ENCODE results near the gene PRELP. TPM values are rescaled to one million over a fixed set of nuclear protein-coding genes. Genes with fewer than 3 reads are reported as not detected.

Gene PRELP
- total RNA-seq, 1 experiment from 2014 or later, result 0.07 TPM

DNA sequence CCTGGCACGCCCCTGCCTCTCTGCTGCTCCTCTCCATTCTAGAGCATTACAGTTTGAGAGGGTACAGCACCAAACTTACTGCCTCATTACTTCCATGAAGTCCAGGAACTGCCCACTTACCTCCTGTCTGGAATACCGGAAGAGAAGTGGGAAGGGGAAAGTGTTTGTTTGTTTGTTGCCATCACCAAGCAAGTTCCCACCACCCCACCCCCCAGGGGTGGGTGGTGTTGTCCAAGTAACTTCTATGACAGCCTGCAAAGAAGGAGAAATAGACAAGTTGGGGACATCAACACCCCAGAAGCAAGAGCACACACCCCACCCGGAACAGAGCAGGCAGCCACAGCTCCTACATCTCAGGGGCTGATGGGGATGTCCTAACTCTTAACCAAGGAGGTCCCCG is 36.3 kb downstream of the PRELP start:
- Mint-ChIP-seq H3K36me3 (ENCODE audit: insufficient read depth in 1 of 3, low read depth in 3 of 3) (no peaks in the 10 kb centered on the region), H3K4me1 (peaks cover 75% of the 10 kb centered on the region in 2 experiments), H3K4me3 (no peak overlapping the region), H3K27ac (no peak overlapping the region), H3K9me3 (no peaks in the 10 kb centered on the region; a peak in 1 of 5 replicates), H3K27me3 (ENCODE audit: low read depth) (peaks cover 48% of the 10 kb centered on the region)
- H3K9me3 ChIP-seq (ENCODE audit: control insufficient read depth, low read depth, low read length), result no peaks in the 10 kb centered on the region
- no peak overlapping the region for H3K9ac ChIP-seq (ENCODE audit: extremely low read depth, insufficient read length, low read length)
- H2BK120ac ChIP-seq (ENCODE audit: low read depth, low read length, poor library complexity, severe bottlenecking), result no peak overlapping the region
- peaks cover 7% of the 10 kb centered on the region for H3K23me2 ChIP-seq (ENCODE audit: insufficient read length, low read depth, low read length, poor library complexity, severe bottlenecking)
- H2AFZ ChIP-seq (ENCODE audit: low read length), result no peak overlapping the region
- no peak overlapping the region for H4K8ac ChIP-seq (replicated peaks; ENCODE audit: insufficient read length, low read depth, low read length)
- no peak overlapping the region for H3K4ac ChIP-seq (ENCODE audit: low read depth, low read length)
- H2BK15ac ChIP-seq (ENCODE audit: low read depth, low read length), result no peak overlapping the region
- H2BK12ac ChIP-seq (ENCODE audit: insufficient read length, low read depth, low read length), result no peak overlapping the region
- H3K23ac ChIP-seq (ENCODE audit: insufficient read length, low read depth, low read length), result no peak overlapping the region
- no peak overlapping the region for H2BK5ac ChIP-seq (ENCODE audit: insufficient read length, low read length)
- H3T11ph ChIP-seq (ENCODE audit: low read length), result no peak overlapping the region
- peaks cover 5% of the 10 kb centered on the region; the same call in 1 of the 2 replicates for H3K27me3 ChIP-seq (ENCODE audit: insufficient read depth, low read length)
- H3K18ac ChIP-seq (ENCODE audit: insufficient read length, low read depth, low read length), result no peak overlapping the region
- no peak overlapping the region for H2AK5ac ChIP-seq (ENCODE audit: insufficient read length, low read length)
- no peak overlapping the region for H4K91ac ChIP-seq (ENCODE audit: insufficient read length, low read depth, low read length)
- H3K79me1 ChIP-seq (ENCODE audit: insufficient read depth, low read depth, low read length, poor library complexity, severe bottlenecking), result no peaks in the 10 kb centered on the region
- no peak overlapping the region for H3K56ac ChIP-seq (ENCODE audit: insufficient read length, low read depth, low read length)
- TF ChIP-seq CTCF (conservative IDR thresholded peaks at IDR 0.05), result no peak
- H3K4me2 ChIP-seq (ENCODE audit: insufficient read depth, insufficient read length, low read length), result no peak overlapping the region
- H3K27ac ChIP-seq (ENCODE audit: insufficient read length, low read depth, low read length), result no peak overlapping the region
- H2BK20ac ChIP-seq (ENCODE audit: low read depth, low read length, poor library complexity, severe bottlenecking), result no peak overlapping the region
- no peak overlapping the region for H4K5ac ChIP-seq (ENCODE audit: insufficient read length, low read depth, low read length)
- H4K20me1 ChIP-seq (ENCODE audit: control insufficient read depth, insufficient read depth, insufficient read length), result no peaks in the 10 kb centered on the region
- no peak for DNase-seq
- no peaks in the 10 kb centered on the region for H3K79me2 ChIP-seq (ENCODE audit: insufficient read depth, low read length)
- no CpG with 5 or more reads among the region's 4 CpGs for WGBS (ENCODE audit: extremely low coverage, insufficient read length, low lambda C conversion rate)
- no peak overlapping the region for H3K14ac ChIP-seq (ENCODE audit: insufficient read depth, low read length)
- peaks cover 9% of the 10 kb centered on the region for H3K4me1 ChIP-seq (ENCODE audit: insufficient read depth, low read length)

Measured in H9 (cell line).